Lung (tissue), 12 donors: ENCODE measurements around the gene THBS4. TPM values are rescaled to one million over a fixed set of nuclear protein-coding genes. Genes with fewer than 3 reads are reported as not detected.

ENCODE experiments used
- ATAC-seq: fragments of 200-7000 bp; cut with Tn5 transposase; one replicate; pipeline ENCODE4 v1.9.1; 2020; ENCODE audit warnings: moderate number of reproducible peaks; ENCODE audit not compliant: insufficient read depth, low FRiP score
- DNase-seq, 3 donors: peaks; one replicate each; pipeline ENCODE4 v3.0.0-alpha.2; 2013 to 2017
- H3K27ac ChIP-seq, 2 donors: one replicate each; pipeline ENCODE4 v1.5.1; 2013; ENCODE audit warnings: mild to moderate bottlenecking in 2 of 2, moderate library complexity in 2 of 2, control low read depth in 1 of 2, inconsistent platforms in 1 of 2, low read depth in 1 of 2, low read length in 1 of 2
- H3K27me3 ChIP-seq, 3 donors: one replicate each; pipeline ENCODE4 v1.5.1; 2013; ENCODE audit warnings: low read length in 2 of 3; ENCODE audit not compliant: control insufficient read depth in 3 of 3, insufficient read depth in 3 of 3
- H3K36me3 ChIP-seq, 4 donors: one replicate each; pipeline ENCODE4 v1.5.1; 2013; ENCODE audit warnings: low read length in 4 of 4, mild to moderate bottlenecking in 1 of 4, moderate library complexity in 1 of 4; ENCODE audit not compliant: control insufficient read depth in 4 of 4, insufficient read depth in 4 of 4
- H3K4me1 ChIP-seq, 5 donors: one replicate each; pipeline ENCODE4 v1.5.1; 2013; ENCODE audit warnings: low read length in 5 of 5, mild to moderate bottlenecking in 2 of 5, moderate library complexity in 1 of 5; ENCODE audit not compliant: control insufficient read depth in 5 of 5, insufficient read depth in 5 of 5
- H3K4me3 ChIP-seq: one replicate; pipeline ENCODE4 v1.5.1; 2013; ENCODE audit warnings: mild to moderate bottlenecking, control low read depth, moderate library complexity
- H3K9ac ChIP-seq, 2 donors: one replicate each; pipeline ENCODE4 v1.5.1; 2013; ENCODE audit warnings: low read length in 2 of 2, control low read depth in 1 of 2; ENCODE audit not compliant: insufficient read depth in 1 of 2
- H3K9me3 ChIP-seq, 4 donors: one replicate each; pipeline ENCODE4 v1.5.1; 2013; ENCODE audit warnings: low read length in 3 of 4, mild to moderate bottlenecking in 1 of 4, moderate library complexity in 1 of 4; ENCODE audit not compliant: control insufficient read depth in 4 of 4, insufficient read depth in 3 of 4
- WGBS, 2 donors: extraction: QIAGEN DNeasy Blood & Tissue Kit; methylation state at CpG; one replicate each; pipeline ENCODE4 v1.1.7; 2013; 5-methylcytosine and 5-hydroxymethylcytosine counted together
- polyA plus RNA-seq, 2 donors: library from polyadenylated mRNA; stranded (reverse); fragments of 200-250 nt; gene quantifications; one replicate each; pipeline ENCODE4 v1.2.1, GENCODE V29; 2013
- total RNA-seq, 2 donors: library from RNA; depleted of rRNA in 1 of 2; stranded (reverse); fragments of >200 nt in 1 of 2; gene quantifications; one replicate each; pipeline ENCODE4 v1.2.1, GENCODE V29; 2014 to 2021
- TF ChIP-seq, protein P1 (sequence below): IDR thresholded peaks from 2 replicates; pipeline ENCODE4 v1.5.1; 2012; ENCODE audit warnings: mild to moderate bottlenecking; ENCODE audit errors: control extremely low read depth, extremely low read depth
- donor health status: control.
- donor health status: control.
- donor health status: Bipolar disorder and iron deficiency.
- donor health status: healthy.
- donor health status: DM: yes; HTN: yes; CAD: no.

THBS4 gene
- total and polyA plus RNA-seq, 4 donors = 0.69 to 4.2 (median 1.3) TPM

DNA sequence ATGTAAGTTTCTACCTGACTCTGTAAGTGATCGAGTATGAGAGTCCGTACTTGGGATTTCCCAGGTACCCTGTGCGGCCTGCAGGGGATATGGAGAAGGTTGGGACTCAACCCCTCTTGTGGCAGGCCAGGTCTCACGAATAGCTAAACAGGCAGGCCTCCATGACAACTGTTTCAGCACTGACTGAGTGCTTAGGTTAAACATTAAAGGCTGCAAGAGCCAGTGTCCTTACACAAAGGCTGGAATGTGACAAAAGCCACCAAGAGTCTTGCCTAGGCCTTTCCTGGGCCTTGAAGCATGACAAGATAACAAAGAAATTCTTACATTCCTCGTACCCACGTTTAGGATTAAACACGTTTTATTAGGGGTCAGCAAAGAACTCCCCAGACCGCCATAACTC, 58.6 kb downstream of the THBS4 start:
- Histone ChIP-seq H3K4me3 (no peak overlapping the region), H3K27ac (no peak overlapping the region), H3K36me3 (no peaks in the 10 kb centered on the region), H3K9ac (no peak overlapping the region), H3K4me1 (peaks cover 0 to 6% (median 0%) of the 10 kb centered on the region in 5 donors), H3K9me3 (no peaks in the 10 kb centered on the region), H3K27me3 (no peaks in the 10 kb centered on the region)
- no peak for ATAC-seq
- WGBS, 2 donors = 47 to 85% methylated on average over 8 of the region's 8 CpGs
- TF ChIP-seq, protein P1, sequence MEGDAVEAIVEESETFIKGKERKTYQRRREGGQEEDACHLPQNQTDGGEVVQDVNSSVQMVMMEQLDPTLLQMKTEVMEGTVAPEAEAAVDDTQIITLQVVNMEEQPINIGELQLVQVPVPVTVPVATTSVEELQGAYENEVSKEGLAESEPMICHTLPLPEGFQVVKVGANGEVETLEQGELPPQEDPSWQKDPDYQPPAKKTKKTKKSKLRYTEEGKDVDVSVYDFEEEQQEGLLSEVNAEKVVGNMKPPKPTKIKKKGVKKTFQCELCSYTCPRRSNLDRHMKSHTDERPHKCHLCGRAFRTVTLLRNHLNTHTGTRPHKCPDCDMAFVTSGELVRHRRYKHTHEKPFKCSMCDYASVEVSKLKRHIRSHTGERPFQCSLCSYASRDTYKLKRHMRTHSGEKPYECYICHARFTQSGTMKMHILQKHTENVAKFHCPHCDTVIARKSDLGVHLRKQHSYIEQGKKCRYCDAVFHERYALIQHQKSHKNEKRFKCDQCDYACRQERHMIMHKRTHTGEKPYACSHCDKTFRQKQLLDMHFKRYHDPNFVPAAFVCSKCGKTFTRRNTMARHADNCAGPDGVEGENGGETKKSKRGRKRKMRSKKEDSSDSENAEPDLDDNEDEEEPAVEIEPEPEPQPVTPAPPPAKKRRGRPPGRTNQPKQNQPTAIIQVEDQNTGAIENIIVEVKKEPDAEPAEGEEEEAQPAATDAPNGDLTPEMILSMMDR = no peak
- peak in 2 of 3 donors; percentile 47 to 55 for DNase-seq

DNA sequence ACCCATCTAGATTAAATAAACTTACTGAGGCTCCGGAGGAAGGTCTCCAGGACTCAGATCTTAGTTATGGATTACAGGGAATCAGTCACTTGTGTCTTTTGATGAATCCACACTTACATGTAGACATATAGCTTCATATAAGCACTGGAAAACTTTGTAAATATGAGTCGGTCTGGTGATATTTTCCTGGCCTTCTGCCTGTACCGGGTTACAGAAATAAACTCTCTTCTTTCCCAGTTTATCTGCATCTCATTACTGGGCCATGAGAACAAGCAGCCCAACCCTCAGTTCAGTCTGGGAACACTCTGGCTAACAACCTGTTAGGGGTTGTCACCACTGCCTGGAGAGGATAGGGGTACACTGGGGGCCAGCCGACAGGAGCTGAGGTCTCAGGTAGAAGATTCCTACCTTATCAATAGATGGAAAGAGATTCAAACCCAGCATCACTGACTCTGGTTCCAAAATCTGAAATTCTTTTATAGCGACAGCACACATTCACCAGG, 59.1 kb downstream of the THBS4 start:
- H3K27ac ChIP-seq = no peak overlapping the region
- ATAC-seq (no peak), DNase-seq (peak in 1 of 3 donors; percentile 29)
- no peak overlapping the region for H3K4me3 ChIP-seq
- H3K9ac ChIP-seq = peak overlapping the region in 1 of 2 donors; percentile 33
- TF ChIP-seq, protein P1 = no peak
- 70 to 84% methylated on average over 5 of the region's 5 CpGs for WGBS, 2 donors
- H3K36me3 ChIP-seq = no peaks in the 10 kb centered on the region
- H3K27me3 ChIP-seq = no peaks in the 10 kb centered on the region
- H3K4me1 ChIP-seq = peaks cover 0 to 6% (median 0%) of the 10 kb centered on the region in 5 donors
- H3K9me3 ChIP-seq = no peaks in the 10 kb centered on the region

DNA sequence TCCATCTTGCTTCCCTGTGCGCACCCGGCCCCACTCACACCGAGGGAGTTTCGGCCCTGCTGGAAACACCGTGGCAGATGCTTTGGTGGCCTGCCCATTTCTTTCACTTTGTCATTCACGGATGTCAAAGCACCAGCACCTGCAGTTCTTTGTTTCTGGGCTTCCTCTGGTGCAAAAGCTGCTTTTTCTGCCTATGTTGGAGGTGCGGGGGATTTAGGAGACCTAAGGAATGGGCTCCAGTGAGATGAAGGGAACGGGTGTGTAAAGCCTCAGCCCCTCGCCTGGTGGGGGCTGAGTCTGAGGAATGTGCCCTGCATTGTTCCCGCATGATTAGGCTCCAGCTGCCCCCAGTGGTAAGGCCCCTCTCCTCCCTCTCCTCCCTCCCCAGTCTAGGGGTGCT, 62.3 kb downstream of the THBS4 start:
- no peak overlapping the region for H3K27ac ChIP-seq
- no peaks in the 10 kb centered on the region for H3K9me3 ChIP-seq
- no peaks in the 10 kb centered on the region for H3K36me3 ChIP-seq
- ATAC-seq = no peak
- DNase-seq = no peak
- TF ChIP-seq, protein P1 = no peak
- 94 to 95% methylated on average over 10 of the region's 10 CpGs for WGBS, 2 donors
- no peak overlapping the region for H3K4me3 ChIP-seq
- H3K27me3 ChIP-seq = no peaks in the 10 kb centered on the region
- H3K4me1 ChIP-seq = peaks cover 0 to 6% (median 0%) of the 10 kb centered on the region in 5 donors
- no peak overlapping the region for H3K9ac ChIP-seq

DNA sequence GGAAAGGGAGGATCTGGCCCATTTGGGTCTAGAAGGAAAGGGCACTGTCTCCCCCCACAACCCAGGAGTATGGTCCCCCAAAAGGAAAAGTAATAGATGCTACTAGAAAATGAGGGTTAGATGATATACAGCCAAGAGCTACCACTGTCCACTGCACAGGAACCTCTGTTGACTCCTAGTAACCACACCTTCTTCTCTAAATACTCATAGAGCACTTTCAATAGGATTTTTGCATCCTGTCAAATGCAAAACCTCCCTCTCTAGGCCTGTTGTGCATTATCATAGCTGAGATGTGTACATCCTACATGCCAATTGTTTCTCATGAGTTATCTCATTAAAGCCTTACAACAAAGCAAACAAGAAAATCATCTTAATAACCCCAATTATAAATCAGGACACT, 66.8 kb downstream of the THBS4 start:
- ATAC-seq (no peak), DNase-seq (no peak)
- H3K9ac ChIP-seq = no peak overlapping the region
- H3K4me1 ChIP-seq = peaks cover 0 to 4% (median 0%) of the 10 kb centered on the region in 5 donors
- no peak overlapping the region for H3K4me3 ChIP-seq
- no peaks in the 10 kb centered on the region for H3K9me3 ChIP-seq
- H3K27me3 ChIP-seq = no peaks in the 10 kb centered on the region
- no peaks in the 10 kb centered on the region for H3K36me3 ChIP-seq
- no peak overlapping the region for H3K27ac ChIP-seq
- TF ChIP-seq, protein P1 = no peak
